Measurements from ENCODE around the gene MAST3.

DNA sequence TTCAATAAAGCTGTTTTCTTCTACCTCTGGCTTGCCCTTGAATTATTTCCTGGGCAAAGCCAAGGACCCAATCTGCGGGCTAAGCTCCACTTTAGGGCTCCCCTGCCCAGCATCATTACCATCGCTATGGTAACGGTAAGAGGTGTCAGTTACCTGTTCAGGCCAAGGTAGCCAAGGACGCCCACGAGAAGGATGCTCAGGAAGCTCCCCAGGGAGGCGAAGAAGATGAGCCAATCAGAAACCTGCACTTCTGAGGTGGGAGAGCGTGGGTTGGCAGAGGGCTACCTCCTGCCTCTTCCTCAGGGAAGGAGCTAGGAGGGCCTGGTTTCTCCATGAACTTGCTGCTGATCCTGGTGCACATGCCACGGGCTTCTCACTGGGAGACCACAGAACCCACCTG is 35.5 kb upstream of the MAST3 start:
- TF ChIP-seq CTCF (conservative IDR thresholded peaks at IDR 0.05 in 1 of 2, IDR thresholded peaks at IDR 0.05 in 1 of 2; ENCODE audit: extremely low read depth in 1 of 2, insufficient read depth in 1 of 2, low read depth in 1 of 2, low read length in 2 of 2) (no peak), EZH2 (IDR thresholded peaks at IDR 0.05; ENCODE audit: borderline replicate concordance, low read length) (no peak)

Measured in mammary epithelial cell (primary cell).